ENCODE results near the gene BRME1. TPM values are rescaled to one million over a fixed set of nuclear protein-coding genes. Genes with fewer than 3 reads are reported as not detected.

BRME1 gene
- total RNA-seq, 4 donors from 2014 or later = 4.8 to 7.7 (median 5.8) TPM; not detected in 1

DNA sequence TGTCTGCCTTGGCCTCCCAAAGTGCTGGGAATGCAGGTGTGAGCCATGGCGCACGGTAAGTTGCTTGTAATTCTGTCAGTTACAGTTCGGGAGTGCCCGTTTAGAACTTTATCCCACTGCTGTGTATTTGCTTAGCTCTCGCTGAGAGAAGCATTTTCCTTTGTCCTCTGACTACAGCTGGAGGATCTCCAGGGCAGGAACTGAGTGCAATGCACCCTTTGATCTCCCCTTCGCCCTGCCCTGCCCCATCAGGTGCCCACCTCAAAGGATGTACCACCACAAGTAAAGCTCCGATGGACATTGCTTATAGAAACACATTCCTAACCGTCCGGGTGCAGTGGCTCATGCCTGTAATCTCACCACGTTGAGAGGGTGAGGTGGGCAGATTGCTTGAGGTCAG lies 6.5 kb downstream of the BRME1 start:
- H3K27me3 ChIP-seq = no peaks in the 10 kb centered on the region
- no peak for TF ChIP-seq CTCF (IDR thresholded peaks at IDR 0.05)
- TF ChIP-seq POLR2A (IDR thresholded peaks at IDR 0.05) = no peak
- no peaks in the 10 kb centered on the region for H3K36me3 ChIP-seq
- no peak for DNase-seq
- no peaks in the 10 kb centered on the region for H3K4me1 ChIP-seq
- H3K27ac ChIP-seq = no peak overlapping the region
- H3K9me3 ChIP-seq = no peaks in the 10 kb centered on the region
- no peak overlapping the region for H3K4me3 ChIP-seq
- intact Hi-C loops (cut with DNase I; ENCODE audit: low total_unique reads) = no loop called here

DNA sequence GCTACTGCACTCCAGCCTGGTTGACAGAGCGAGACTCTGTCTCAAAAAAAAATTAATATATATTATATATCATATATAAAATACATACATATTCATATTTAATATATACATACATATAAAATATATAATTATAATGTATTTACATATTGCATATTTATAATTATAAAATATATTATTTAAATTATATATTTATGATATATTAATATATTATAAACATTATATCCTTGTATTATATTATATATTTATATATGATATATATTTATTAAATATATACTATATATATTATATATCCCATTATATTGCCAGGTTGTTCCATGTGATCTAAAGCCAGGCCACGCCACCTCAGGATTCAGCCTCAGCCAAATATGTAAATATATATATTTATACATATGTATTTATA lies 9.7 kb downstream of the BRME1 start:
- no peaks in the 10 kb centered on the region for H3K9me3 ChIP-seq
- no peaks in the 10 kb centered on the region for H3K36me3 ChIP-seq
- no peak overlapping the region for H3K27ac ChIP-seq
- H3K4me1 ChIP-seq = no peaks in the 10 kb centered on the region
- TF ChIP-seq CTCF (IDR thresholded peaks at IDR 0.05) = no peak
- no peak for TF ChIP-seq POLR2A (IDR thresholded peaks at IDR 0.05)
- no peak overlapping the region for H3K4me3 ChIP-seq
- no peaks in the 10 kb centered on the region for H3K27me3 ChIP-seq
- intact Hi-C loops (cut with DNase I; ENCODE audit: low total_unique reads) = no loop called here
- no peak for DNase-seq

DNA sequence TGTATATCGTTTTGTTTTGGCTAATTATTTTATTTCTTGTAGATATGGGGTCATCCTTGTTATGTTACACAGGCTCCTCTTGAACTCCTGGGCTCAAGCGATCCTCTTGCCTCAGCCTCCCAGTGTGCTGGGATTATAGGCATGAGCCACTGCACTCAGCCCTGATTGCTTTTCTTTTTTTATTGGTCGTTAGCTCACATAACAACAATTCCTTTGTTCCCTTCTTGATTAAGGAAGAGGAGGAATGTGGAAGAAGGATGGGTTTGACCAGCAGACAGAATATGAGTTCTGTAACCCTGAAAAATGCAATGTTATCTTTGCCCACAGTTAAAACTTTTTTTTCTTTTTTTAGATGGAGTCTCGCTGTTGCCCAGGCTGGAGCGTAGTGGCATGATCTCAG lies 11.4 kb downstream of the BRME1 start:
- intact Hi-C loops (cut with DNase I; ENCODE audit: low total_unique reads) = no loop called here
- no peak overlapping the region for H3K27ac ChIP-seq
- TF ChIP-seq POLR2A (IDR thresholded peaks at IDR 0.05) (no peak), CTCF (IDR thresholded peaks at IDR 0.05) (no peak)

DNA sequence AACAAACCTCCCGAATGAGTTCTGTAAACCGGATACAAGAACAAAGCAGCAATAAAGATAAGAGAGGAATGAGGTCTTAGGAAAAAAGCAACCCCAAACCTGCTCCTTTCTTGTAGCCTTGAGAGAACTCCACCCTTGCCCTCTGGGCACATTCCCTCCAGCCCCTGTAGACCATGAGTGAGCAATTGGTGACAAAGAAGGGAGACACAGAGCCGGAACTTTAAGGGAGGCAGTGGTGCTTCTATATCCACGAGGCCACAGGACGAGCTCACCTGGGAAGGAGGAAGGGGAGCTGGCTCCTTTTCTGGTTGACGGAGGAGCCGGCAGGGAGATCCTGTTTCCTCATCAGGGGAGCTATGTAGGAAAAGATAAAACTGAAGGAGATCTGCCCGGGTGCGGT lies 13.0 kb downstream of the BRME1 start:
- H3K27ac ChIP-seq = no peak overlapping the region
- no peaks in the 10 kb centered on the region for H3K27me3 ChIP-seq
- no peak overlapping the region for H3K4me3 ChIP-seq
- no peaks in the 10 kb centered on the region for H3K9me3 ChIP-seq
- no peaks in the 10 kb centered on the region for H3K4me1 ChIP-seq
- DNase-seq = no peak
- H3K36me3 ChIP-seq = no peaks in the 10 kb centered on the region
- no peak for TF ChIP-seq CTCF (IDR thresholded peaks at IDR 0.05)
- TF ChIP-seq POLR2A (IDR thresholded peaks at IDR 0.05) = no peak
- intact Hi-C loops (cut with DNase I; ENCODE audit: low total_unique reads) = no loop called here

More for the DNA sequence above, 11.4 kb downstream of the BRME1 start:
- Histone ChIP-seq H3K4me3 (no peak overlapping the region), H3K27me3 (no peaks in the 10 kb centered on the region), H3K4me1 (no peaks in the 10 kb centered on the region), H3K9me3 (no peaks in the 10 kb centered on the region), H3K36me3 (no peaks in the 10 kb centered on the region)
- DNase-seq = no peak

- DNase-seq = no peak
- H3K27ac ChIP-seq = no peak overlapping the region
- no peak overlapping the region for H3K4me3 ChIP-seq
- no peaks in the 10 kb centered on the region for H3K4me1 ChIP-seq
- intact Hi-C loops (cut with DNase I; ENCODE audit: low total_unique reads) = no loop called here
- H3K9me3 ChIP-seq = no peaks in the 10 kb centered on the region
- no peaks in the 10 kb centered on the region for H3K36me3 ChIP-seq
- TF ChIP-seq CTCF (IDR thresholded peaks at IDR 0.05) = no peak
- no peak for TF ChIP-seq POLR2A (IDR thresholded peaks at IDR 0.05)
- H3K27me3 ChIP-seq = no peaks in the 10 kb centered on the region
Measured at GRCh38 chr19:13890136-13890535, 15.8 kb downstream of the BRME1 start.

Measured in uterus (tissue), 4 donors.